SH-SY5Y (cell line): Measurements from ENCODE around the gene DGKH.

ENCODE experiments used
- GATA2 ChIP-seq: IDR thresholded peaks from 2 replicates; pipeline ENCODE4 v1.6.1; 2011; ENCODE audit warnings: mild to moderate bottlenecking, low read depth, low read length
- GATA3 ChIP-seq: IDR thresholded peaks from 2 replicates; pipeline ENCODE4 v1.6.1; 2011; ENCODE audit warnings: low read depth, mild to moderate bottlenecking, low read length, moderate library complexity

DGKH gene

DNA sequence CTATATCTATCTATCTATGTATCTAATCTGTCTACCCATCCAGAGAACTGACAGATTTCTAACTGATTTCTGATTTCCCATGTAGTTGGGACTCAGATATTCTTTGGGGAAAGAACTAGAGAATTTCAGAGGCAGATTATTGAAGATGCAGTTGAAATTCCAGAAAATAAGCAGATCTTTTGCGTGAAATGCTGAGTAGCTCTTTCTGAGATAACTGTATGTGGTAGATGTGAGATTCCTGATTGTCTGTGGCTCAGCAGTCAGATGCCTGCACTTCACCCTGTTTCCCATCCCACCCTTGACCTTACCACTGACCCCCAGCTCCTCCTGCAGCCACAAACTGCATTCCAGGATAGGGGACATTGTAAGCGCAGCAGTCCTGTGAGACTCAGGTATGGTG lies 61.5 kb downstream of the DGKH start:
- TF ChIP-seq GATA3 = no peak
- TF ChIP-seq GATA2 = no peak

DNA sequence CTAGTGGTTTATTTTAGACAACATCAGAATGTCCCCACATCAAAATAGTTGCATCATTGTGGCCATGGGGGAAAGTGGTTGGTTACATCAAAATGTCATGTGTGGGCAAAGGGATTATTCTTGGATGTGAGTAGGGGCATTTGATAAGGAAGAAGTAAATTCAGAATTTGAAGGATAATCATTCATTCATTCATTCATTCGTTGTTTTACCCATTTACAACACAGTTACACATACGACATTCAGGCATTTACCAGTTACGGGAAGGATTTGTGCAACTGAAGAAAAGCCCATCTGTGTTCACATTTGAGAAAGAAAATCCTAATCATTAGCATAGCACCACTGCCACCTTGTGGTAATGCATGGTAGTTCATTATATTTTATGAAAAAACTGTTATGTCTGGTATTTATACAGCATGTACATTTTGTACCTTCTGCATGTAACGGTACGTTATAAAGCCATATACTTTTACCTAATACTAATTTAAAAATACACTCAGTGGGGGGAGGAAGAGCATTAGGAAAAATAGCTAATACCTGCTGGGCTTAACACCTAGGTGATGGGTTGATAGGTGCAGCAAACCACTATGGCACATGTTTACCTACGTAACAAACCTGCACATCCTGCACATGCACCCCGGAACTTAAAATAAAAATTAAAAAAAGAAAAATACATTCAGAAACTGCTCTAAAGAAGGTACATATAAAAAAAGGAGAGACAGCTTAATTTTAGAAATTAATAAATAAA lies 62.1 kb downstream of the DGKH start:
- TF ChIP-seq GATA3 (no peak), GATA2 (no peak)

DNA sequence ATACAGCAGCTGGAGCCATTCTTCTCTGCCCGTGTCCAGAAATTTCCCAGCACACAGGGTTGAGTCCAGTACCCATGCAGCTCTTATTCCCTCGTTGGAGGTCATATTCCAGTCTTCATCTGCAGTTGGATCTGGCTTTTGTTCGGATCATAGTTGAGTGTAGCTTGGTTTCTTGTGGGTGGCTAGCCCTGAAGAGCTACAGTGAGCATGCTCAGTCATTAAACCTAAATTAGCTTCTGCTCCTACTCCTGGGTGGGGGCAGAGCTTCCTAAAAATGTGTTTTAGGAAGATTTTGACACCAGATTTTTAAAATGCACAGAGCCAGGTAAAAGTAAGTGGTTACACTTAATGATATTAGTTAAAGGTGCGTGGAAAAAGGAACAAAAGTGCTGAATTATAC lies 64.4 kb downstream of the DGKH start:
- TF ChIP-seq GATA2 = no peak
- TF ChIP-seq GATA3 = no peak

DNA sequence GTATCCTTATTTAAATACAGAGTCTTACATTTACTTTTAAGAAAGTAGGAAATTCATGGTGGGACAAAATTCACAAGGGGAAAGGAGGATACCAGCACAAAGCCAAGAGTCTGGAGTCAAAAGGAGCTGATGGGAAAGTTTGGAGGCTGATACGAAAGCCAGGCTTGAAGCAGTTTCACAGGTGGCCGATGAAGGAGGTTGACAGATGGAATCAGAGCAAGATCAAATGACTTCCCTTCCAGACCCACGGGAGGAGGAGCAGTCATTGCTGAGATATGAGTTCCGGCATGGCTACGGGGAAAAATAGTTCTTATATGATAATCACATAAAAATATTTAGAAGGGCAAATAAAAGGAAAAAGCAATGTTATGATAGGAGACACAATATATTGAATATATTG lies 65.0 kb downstream of the DGKH start:
- no peak for TF ChIP-seq GATA2
- no peak for TF ChIP-seq GATA3

DNA sequence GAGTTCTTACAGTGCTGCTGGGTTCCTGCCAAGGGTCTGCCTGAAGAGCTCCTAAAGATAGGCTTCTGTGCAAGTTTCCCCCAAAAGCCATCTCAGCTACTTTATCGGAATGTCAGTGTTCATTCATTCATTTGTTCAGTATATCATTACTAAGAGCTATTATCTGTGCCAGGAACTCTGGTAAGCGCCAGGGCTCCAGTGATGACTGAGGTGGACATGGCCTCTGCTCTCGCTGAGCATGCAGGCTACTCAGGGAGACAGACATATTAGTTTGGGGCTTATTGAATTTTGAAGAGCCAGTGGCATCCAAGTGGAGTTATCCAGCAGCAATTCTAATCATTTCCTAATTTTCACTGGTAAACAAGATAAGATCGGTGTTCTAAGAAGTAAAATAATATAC lies 65.8 kb downstream of the DGKH start:
- no peak for TF ChIP-seq GATA3
- no peak for TF ChIP-seq GATA2

DNA sequence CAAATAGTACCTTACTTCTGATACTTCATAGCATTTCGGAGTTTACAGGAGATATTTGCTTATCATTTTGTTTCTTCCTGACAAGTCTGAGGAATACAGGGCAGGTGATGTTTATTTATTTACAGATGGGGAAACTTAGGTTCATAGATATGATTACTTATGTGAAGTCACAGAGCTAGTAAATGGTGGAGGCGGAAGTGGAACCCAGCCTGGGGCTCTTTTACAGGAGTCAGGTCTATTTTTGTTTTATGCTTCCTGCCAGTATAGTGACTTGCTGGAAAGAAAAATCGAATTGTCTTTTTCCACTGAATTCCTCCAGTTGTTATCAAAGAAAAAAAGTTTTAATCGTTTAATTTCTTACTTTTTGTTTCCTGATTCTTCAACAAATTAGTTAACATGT lies 66.5 kb downstream of the DGKH start:
- TF ChIP-seq GATA2 = no peak
- no peak for TF ChIP-seq GATA3

DNA sequence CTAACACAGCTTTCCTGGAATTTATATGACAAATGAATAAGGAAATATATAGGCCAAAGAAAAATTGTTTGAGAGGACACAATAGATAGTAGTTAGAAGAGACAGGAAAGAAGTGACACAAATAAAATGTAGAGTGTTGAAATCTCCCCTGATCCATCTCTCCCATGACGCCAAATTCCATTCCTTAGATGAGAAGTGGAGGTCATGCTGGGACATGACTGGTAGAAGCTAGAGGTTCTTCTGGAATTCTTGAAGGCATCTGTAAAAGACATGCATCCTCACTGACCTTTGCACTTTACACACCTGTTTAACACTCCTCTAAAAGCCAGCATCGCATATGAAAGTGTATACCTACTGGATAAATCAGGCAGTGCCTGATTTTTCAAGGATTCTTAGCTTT lies 67.8 kb downstream of the DGKH start:
- no peak for TF ChIP-seq GATA3
- TF ChIP-seq GATA2 = no peak

DNA sequence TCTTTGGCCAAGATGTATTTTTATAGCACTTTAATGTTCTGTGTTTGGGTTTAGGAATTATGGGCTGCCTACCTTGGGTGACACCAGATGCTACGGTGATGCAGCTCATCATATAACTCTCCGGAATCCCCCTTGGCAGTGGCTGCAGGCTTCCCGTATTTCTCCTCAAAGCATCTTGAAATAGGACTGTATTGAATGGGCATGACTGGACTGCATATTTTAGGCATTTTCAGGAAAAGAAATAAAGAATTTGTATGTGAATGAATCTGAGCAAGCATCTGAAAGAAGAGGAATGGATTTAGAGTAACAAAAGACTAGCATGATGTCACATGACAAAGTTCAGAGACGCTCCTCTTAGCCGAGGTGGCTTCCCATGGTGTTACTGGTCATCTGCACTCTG lies 70.6 kb downstream of the DGKH start:
- TF ChIP-seq GATA3 = no peak
- no peak for TF ChIP-seq GATA2

DNA sequence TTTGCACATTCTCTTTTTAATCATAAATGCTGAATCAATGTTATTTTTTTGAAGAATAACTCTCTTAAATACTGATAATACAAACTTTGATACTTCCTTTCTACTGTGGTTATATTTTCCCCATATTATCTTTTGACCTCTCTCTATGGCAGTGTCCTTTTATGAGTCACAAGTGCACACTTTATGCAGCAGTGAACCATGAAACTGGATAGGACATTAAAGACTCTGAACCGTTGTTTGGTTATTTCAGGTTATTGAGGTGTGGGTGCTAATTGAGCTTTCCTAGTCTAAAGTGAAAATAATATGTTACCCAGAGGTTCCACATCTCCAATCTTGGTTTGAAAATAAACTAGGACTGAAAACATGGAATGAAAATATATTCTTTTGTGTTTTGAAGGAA lies 71.4 kb downstream of the DGKH start:
- TF ChIP-seq GATA2 (no peak), GATA3 (no peak)

DNA sequence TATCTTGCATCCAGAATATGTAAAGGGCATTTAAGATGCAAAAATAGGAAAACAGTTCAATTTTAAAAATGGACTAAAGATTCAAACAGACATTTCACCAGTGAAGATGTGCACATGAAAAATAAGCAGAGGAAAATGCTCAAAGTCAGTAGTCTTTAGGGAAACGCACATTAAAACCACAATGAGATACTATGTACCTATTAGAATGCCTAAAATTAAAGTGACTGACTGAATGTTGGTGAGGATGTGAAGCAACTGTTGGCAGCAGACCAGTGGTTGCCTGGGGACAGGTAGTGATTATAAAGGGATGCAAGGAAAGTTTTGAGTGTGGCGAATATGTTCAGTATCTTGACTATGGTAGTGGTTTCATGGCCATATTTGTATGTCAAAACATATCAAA lies 75.2 kb downstream of the DGKH start:
- TF ChIP-seq GATA2 (no peak), GATA3 (no peak)

DNA sequence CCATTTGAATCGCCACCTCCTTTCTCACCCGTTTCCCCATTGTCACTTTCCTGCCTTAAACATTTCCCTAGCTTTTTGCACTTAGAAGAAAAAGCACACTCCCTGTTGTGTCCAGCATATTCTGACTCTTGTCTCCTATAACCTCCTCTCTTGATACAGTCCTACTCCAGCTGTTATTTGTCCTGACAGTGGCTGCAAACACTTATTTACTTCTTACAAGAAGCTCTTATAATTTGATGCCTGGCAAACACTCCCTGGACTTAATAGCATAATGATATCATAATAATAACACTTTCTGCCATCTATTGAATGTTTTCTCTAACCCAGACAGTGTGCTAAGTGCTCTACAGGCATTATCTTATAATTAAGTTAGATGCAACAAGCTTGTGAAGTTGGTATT lies 76.6 kb downstream of the DGKH start:
- TF ChIP-seq GATA2 (no peak), GATA3 (no peak)

DNA sequence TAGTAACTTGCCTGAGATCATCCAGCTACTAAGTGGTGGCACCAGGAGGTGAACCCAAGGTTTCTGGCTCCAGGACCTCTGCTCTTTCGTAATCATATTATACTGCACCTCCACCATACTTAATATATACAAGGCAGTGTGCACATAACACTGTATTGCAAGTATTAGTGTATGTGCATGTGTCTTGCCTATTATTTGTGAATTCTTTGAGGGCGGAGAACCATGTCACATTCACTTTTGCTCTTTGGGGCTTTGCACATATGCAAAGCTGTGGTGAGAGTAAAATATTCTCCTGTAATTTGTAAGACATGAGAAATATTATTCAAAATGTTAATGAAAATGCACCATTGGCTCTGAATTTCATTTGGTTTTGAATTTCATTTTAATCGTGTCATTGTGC lies 78.6 kb downstream of the DGKH start:
- no peak for TF ChIP-seq GATA3

DNA sequence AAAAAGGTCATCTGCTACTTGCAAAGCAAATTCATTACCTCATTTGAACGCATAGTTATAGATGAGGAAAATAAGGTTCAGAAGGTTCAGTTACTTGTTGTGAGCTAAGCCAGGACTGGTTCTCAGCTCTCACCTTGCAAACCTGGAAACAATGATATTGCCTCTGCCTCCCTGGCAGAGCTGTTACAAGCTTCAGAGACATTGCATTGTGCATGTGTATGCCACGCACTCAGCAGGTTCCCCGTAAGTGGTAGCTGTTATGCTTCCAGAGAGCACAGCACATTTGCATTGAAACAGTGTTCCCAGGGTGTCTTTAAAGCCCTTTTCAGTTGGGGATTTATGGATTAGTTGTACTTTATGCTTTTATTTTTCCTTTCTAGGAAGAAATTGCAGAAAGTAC lies 80.6 kb downstream of the DGKH start:
- no peak for TF ChIP-seq GATA2

DNA sequence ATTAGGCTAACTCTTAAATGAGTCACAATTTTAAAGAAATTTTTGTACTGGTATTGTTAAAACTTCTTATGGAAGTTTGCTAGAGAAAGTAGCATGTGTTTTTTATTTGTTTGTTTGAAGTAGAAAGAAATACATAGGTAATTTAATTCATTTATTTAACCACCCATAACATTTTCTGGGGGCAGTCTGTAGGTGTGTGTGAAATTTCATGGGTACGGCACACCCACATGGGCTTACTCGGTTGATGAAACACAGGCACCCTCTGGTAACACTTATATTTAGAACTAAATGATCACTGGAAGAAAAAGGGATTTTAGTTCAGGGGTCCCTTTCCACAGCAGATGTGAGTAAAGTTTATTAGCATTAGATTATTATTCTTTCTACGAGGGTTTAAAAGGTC lies 88.1 kb downstream of the DGKH start:
- TF ChIP-seq GATA3 (no peak), GATA2 (no peak)

DNA sequence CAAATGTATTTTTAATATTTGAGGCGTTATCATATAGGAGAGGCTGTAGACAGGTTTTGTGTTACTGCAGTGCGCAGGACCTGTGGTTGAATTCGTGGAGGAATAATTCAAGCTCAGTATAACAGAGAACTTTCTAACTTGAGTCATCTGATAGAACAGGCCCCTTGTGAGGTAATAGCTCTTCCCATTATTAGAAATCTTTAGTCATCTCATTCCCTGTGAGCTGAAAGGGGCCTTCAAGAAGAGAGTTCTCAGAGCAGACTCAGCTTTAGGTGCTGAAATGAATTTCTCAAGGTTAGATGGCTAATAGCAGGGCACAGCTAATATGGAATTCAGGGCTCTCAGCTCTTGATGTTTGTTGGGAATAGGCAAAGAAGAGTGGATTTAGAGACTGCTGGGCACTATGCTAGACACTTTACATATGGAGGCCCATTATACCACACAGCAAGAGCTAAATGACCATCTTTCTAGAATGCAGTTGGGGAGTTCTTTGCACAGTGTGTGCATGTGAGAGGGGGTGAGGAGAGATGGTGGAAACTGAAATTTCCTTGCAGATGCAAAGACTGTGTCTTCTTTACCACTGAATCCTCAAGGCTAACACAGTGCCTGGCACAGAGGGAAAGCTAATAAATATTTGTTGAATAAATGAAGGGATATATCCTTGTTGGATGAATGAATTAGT lies 89.5 kb downstream of the DGKH start:
- TF ChIP-seq GATA2 (no peak), GATA3 (no peak)

DNA sequence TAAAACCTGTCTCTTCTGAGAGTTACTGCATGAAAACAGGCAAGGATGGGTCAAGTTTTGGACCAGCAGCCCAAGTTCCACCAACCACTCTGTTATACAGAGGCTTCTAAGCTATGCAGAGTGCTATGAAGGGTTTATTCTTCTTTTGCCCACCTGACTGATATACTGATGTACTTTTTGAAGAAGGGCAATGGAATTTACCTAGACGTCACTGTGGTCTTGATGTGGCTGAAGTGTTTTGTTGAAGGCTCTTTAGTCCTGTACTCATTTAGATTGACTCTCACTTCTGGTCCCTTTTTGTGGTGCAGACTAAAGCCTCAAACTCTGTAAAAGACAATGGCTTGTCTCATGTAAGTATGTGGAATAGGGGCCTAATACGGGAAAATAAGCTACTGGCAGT lies 92.0 kb downstream of the DGKH start:
- TF ChIP-seq GATA2 = no peak
- no peak for TF ChIP-seq GATA3

DNA sequence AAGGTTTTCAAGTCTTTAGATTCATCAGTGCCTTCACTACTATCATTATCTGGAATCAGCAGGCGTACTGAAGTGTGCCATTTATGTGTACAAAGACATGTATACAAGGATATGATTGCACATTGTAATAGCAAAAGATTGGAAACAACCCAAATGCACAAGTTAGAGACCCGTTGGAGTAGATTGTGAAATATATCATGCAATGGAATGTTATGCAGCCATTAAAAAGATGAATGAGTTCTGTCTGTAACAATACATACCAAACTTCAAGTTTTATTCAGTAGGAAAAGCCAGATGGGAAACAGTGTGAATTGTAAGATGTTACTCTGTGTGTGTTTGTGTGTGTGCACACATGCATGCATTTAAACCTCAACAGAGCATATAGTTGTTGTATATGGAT lies 97.9 kb downstream of the DGKH start:
- no peak for TF ChIP-seq GATA3
- TF ChIP-seq GATA2 = no peak
